IMR-90 (cell line): ENCODE data around the gene FTL. TPM values are rescaled to one million over a fixed set of nuclear protein-coding genes. Genes with fewer than 3 reads are reported as not detected.

Experiments
- microRNA-seq, 2 experiments: library from miRNA; stranded (forward) in 1 of 2; unstranded in 1 of 2; fragments of 10-50 nt in 1 of 2; fragments of <30 nt in 1 of 2; gene quantifications in 1 of 2; microRNA quantifications in 1 of 2; one replicate each; pipeline versions ENCODE3 to v1.1.0; 2013 to 2020; ENCODE audit not compliant: insufficient read depth in 1 of 2, insufficient read length in 1 of 2, unreplicated experiment in 1 of 2
- polyA plus RNA-seq, 3 experiments: library from polyadenylated mRNA; depleted of rRNA; stranded (reverse); fragments of >200 nt; gene quantifications; 2 replicates each; pipeline ENCODE4 v1.2.3, GENCODE V29; 2012; ENCODE audit warnings: low replicate concordance in 1 of 3
- small RNA-seq, 5 experiments: library from RNA; depleted of rRNA; stranded (forward); fragments of <200 nt; gene quantifications; one replicate each; pipeline ENCODE3, GENCODE V24; 2012
- total RNA-seq: library from RNA; depleted of rRNA; stranded (reverse); fragments of >200 nt; gene quantifications from 2 replicates; pipeline ENCODE4 v1.2.3, GENCODE V29; 2012; rRNA removed

The FTL gene
- total and polyA plus RNA-seq, 2 of the 4 experiments (the other 2 are of a cell fraction): 1,057 to 2,944 TPM

Small RNA genes lying within 50 kb of the gene (microRNA-seq; reads per million reads assigned to microRNA genes)
- gene AC026803.1 (ENCODE audit: insufficient read depth, insufficient read length) (not detected), gene MIR6798 (ENCODE audit: insufficient read depth in 1 of 2, insufficient read length in 1 of 2, unreplicated experiment in 1 of 2) (0 reads per million in 2 experiments)

Small RNA genes lying within 50 kb of the gene (small RNA-seq; reads per million reads assigned to genes)
- gene AC026803.1 (0 to 0.65 (median 0) reads per million in 5 experiments), gene MIR6798 (0 reads per million in 5 experiments)

Other genes starting within 250 kb of the FTL start
- 0.18 and 0.28 TPM in 2 replicates for gene MAMSTR, start 245.6 kb upstream of the FTL start, total RNA-seq
- gene MAMSTR, start 245.6 kb upstream of the FTL start, polyA plus RNA-seq (2012; rRNA removed): 1.9 and 2.7 TPM in 2 replicates
- under 0.01 and 0.18 TPM in 2 replicates for gene RASIP1, start 224.7 kb upstream of the FTL start, total RNA-seq
- gene RASIP1, start 224.7 kb upstream of the FTL start, polyA plus RNA-seq (2012; rRNA removed): 0.51 and 0.67 TPM in 2 replicates
- not detected in 2 replicates for gene IZUMO1, start 218.4 kb upstream of the FTL start, total RNA-seq
- not detected in 2 replicates for gene IZUMO1, start 218.4 kb upstream of the FTL start, polyA plus RNA-seq (2012; rRNA removed)
- under 0.01 and 0.18 TPM in 2 replicates for gene FUT1, start 212.7 kb upstream of the FTL start, total RNA-seq
- gene FUT1, start 212.7 kb upstream of the FTL start, polyA plus RNA-seq (2012; rRNA removed): 0.03 and 0.09 TPM in 2 replicates
- not detected in 2 replicates for gene FGF21, start 209.8 kb upstream of the FTL start, total RNA-seq
- gene FGF21, start 209.8 kb upstream of the FTL start, polyA plus RNA-seq (2012; rRNA removed): not detected in 2 replicates
- 20.1 and 21.7 TPM in 2 replicates for gene BCAT2, start 154.3 kb upstream of the FTL start, total RNA-seq
- gene BCAT2, start 154.3 kb upstream of the FTL start, polyA plus RNA-seq (2012; rRNA removed): 42.2 and 45.3 TPM in 2 replicates
- gene HSD17B14, start 128.8 kb upstream of the FTL start, total RNA-seq: 0.54 and 0.56 TPM in 2 replicates
- 4.5 and 5.6 TPM in 2 replicates for gene HSD17B14, start 128.8 kb upstream of the FTL start, polyA plus RNA-seq (2012; rRNA removed)
- 4.2 and 4.5 TPM in 2 replicates for gene PLEKHA4, start 96.7 kb upstream of the FTL start, total RNA-seq
- 14.4 and 17.2 TPM in 2 replicates for gene PLEKHA4, start 96.7 kb upstream of the FTL start, polyA plus RNA-seq (2012; rRNA removed)
- 26.7 and 39.4 TPM in 2 replicates for gene PPP1R15A, start 92.9 kb upstream of the FTL start, total RNA-seq
- 87.7 and 104 TPM in 2 replicates for gene PPP1R15A, start 92.9 kb upstream of the FTL start, polyA plus RNA-seq (2012; rRNA removed)
- gene TULP2, start 66.6 kb upstream of the FTL start, total RNA-seq: under 0.01 TPM in 1 of 2 replicates, not detected in the other
- 0.20 and 0.26 TPM in 2 replicates for gene TULP2, start 66.6 kb upstream of the FTL start, polyA plus RNA-seq (2012; rRNA removed)
- gene NUCB1, start 65.0 kb upstream of the FTL start, total RNA-seq: 37.3 and 39.2 TPM in 2 replicates
- gene NUCB1, start 65.0 kb upstream of the FTL start, polyA plus RNA-seq (2012; rRNA removed): 253 and 261 TPM in 2 replicates
- gene DHDH, start 31.6 kb upstream of the FTL start, total RNA-seq: 0.28 and 0.36 TPM in 2 replicates
- gene DHDH, start 31.6 kb upstream of the FTL start, polyA plus RNA-seq (2012; rRNA removed): 0.33 and 0.53 TPM in 2 replicates
- gene BAX, start 10.4 kb upstream of the FTL start, total RNA-seq: 23.3 and 26.1 TPM in 2 replicates
- gene BAX, start 10.4 kb upstream of the FTL start, polyA plus RNA-seq (2012; rRNA removed): 169 and 181 TPM in 2 replicates
- gene GYS1, start 28.0 kb downstream of the FTL start, total RNA-seq: 36.1 and 38.7 TPM in 2 replicates
- gene GYS1, start 28.0 kb downstream of the FTL start, polyA plus RNA-seq (2012; rRNA removed): 72.2 and 74.8 TPM in 2 replicates
- 354 and 391 TPM in 2 replicates for gene RUVBL2, start 28.6 kb downstream of the FTL start, total RNA-seq
- gene RUVBL2, start 28.6 kb downstream of the FTL start, polyA plus RNA-seq (2012; rRNA removed): 196 and 225 TPM in 2 replicates
- gene LHB, start 51.8 kb downstream of the FTL start, total RNA-seq: not detected in 2 replicates
- not detected in 2 replicates for gene LHB, start 51.8 kb downstream of the FTL start, polyA plus RNA-seq (2012; rRNA removed)
- not detected in 2 replicates for gene CGB3, start 59.0 kb downstream of the FTL start, total RNA-seq
- gene CGB3, start 59.0 kb downstream of the FTL start, polyA plus RNA-seq (2012; rRNA removed): not detected in 2 replicates
- gene CGB2, start 66.6 kb downstream of the FTL start, total RNA-seq: not detected in 2 replicates
- gene CGB2, start 66.6 kb downstream of the FTL start, polyA plus RNA-seq (2012; rRNA removed): not detected in 2 replicates
- gene CGB1, start 71.6 kb downstream of the FTL start, total RNA-seq: not detected in 2 replicates
- gene CGB1, start 71.6 kb downstream of the FTL start, polyA plus RNA-seq (2012; rRNA removed): not detected in 2 replicates
- not detected in 2 replicates for gene CGB5, start 78.5 kb downstream of the FTL start, total RNA-seq
- gene CGB5, start 78.5 kb downstream of the FTL start, polyA plus RNA-seq (2012; rRNA removed): not detected in 2 replicates
- not detected in 2 replicates for gene CGB8, start 83.8 kb downstream of the FTL start, total RNA-seq
- 0.47 and 0.48 TPM in 2 replicates for gene CGB8, start 83.8 kb downstream of the FTL start, polyA plus RNA-seq (2012; rRNA removed)
- gene CGB7, start 92.4 kb downstream of the FTL start, total RNA-seq: not detected in 2 replicates
- 1.7 and 1.9 TPM in 2 replicates for gene CGB7, start 92.4 kb downstream of the FTL start, polyA plus RNA-seq (2012; rRNA removed)
- gene NTF4, start 99.5 kb downstream of the FTL start, total RNA-seq: 0.18 TPM in 1 of 2 replicates, not detected in the other
- 0.09 and 0.11 TPM in 2 replicates for gene NTF4, start 99.5 kb downstream of the FTL start, polyA plus RNA-seq (2012; rRNA removed)
- gene KCNA7, start 107.4 kb downstream of the FTL start, total RNA-seq: not detected in 2 replicates
- gene KCNA7, start 107.4 kb downstream of the FTL start, polyA plus RNA-seq (2012; rRNA removed): 0.02 TPM in 1 of 2 replicates, not detected in the other
- 72.8 and 81.4 TPM in 2 replicates for gene SNRNP70, start 120.1 kb downstream of the FTL start, total RNA-seq
- gene SNRNP70, start 120.1 kb downstream of the FTL start, polyA plus RNA-seq (2012; rRNA removed): 200 and 344 TPM in 2 replicates
- gene LIN7B, start 149.1 kb downstream of the FTL start, total RNA-seq: 2.8 and 3.8 TPM in 2 replicates
- gene LIN7B, start 149.1 kb downstream of the FTL start, polyA plus RNA-seq (2012; rRNA removed): 8.0 and 9.9 TPM in 2 replicates
- gene C19orf73, start 153.8 kb downstream of the FTL start, total RNA-seq: 0.28 TPM in 1 of 2 replicates, not detected in the other
- gene C19orf73, start 153.8 kb downstream of the FTL start, polyA plus RNA-seq (2012; rRNA removed): 1.2 and 2.0 TPM in 2 replicates
- 0.83 and 0.90 TPM in 2 replicates for gene PPFIA3, start 154.2 kb downstream of the FTL start, total RNA-seq
- 1.9 and 2.4 TPM in 2 replicates for gene PPFIA3, start 154.2 kb downstream of the FTL start, polyA plus RNA-seq (2012; rRNA removed)
- gene HRC, start 190.1 kb downstream of the FTL start, total RNA-seq: not detected in 2 replicates
- gene HRC, start 190.1 kb downstream of the FTL start, polyA plus RNA-seq (2012; rRNA removed): 0.03 TPM in 1 of 2 replicates, not detected in the other
- 1.9 and 2.2 TPM in 2 replicates for gene TRPM4, start 192.5 kb downstream of the FTL start, total RNA-seq
- 17.4 and 19.7 TPM in 2 replicates for gene TRPM4, start 192.5 kb downstream of the FTL start, polyA plus RNA-seq (2012; rRNA removed)